Body of pancreas (tissue), 4 donors: Measurements from ENCODE around the gene BIRC6. TPM values are rescaled to one million over a fixed set of nuclear protein-coding genes. Genes with fewer than 3 reads are reported as not detected.

Experiments used
- ATAC-seq: fragments of 150-250 bp; one replicate; pipeline ENCODE4 v1.9.1; 2016
- DNase-seq, 4 donors: peaks; one replicate each; pipeline ENCODE4 v3.0.0-alpha.2; 2019
- H3K27ac ChIP-seq, 4 donors: fragments of 200-600 bp; sonication (generic); 1 replicate in 3 of 4; 2 replicates in 1 of 4; pipeline versions ENCODE4 v1.5.1 to v1.6.1; 2016 to 2019; ENCODE audit warnings: mild to moderate bottlenecking in 1 of 4, mixed read lengths in 1 of 4, moderate library complexity in 1 of 4
- H3K27me3 ChIP-seq, 2 donors: fragments of 200-600 bp; sonication (generic); one replicate each; pipeline ENCODE4 v1.6.0; 2016; ENCODE audit warnings: mild to moderate bottlenecking in 1 of 2
- H3K36me3 ChIP-seq, 2 donors: fragments of 200-600 bp; sonication (generic); replicated peaks in 1 of 2; 2 replicates each; pipeline ENCODE4 v1.5.1; 2016; ENCODE audit warnings: low read depth in 2 of 2; ENCODE audit not compliant: insufficient read depth in 1 of 2
- H3K4me1 ChIP-seq: fragments of 200-600 bp; sonication (generic); one replicate; pipeline ENCODE4 v1.6.0; 2016
- H3K4me3 ChIP-seq, 2 donors: fragments of 200-600 bp; sonication (generic); 1 replicate in 1 of 2; 2 replicates in 1 of 2; pipeline ENCODE4 v1.5.1; 2016 to 2019
- H3K9me3 ChIP-seq, 3 donors: fragments of 200-600 bp; sonication (generic); 1 replicate in 2 of 3; 2 replicates in 1 of 3; pipeline ENCODE4 v1.5.1; 2016
- CTCF ChIP-seq, 7 experiments: fragments of 450-650 bp in 4 of 7; fragments of 200-600 bp in 3 of 7; sonication (generic) in 3 of 7; IDR thresholded peaks; one replicate each; pipeline ENCODE4 v1.5.1; 2016 to 2019; ENCODE audit warnings: antibody characterized with exemption in 7 of 7
- POLR2A ChIP-seq, 3 donors: fragments of 450-650 bp; IDR thresholded peaks; one replicate each; pipeline ENCODE4 v1.6.1; 2016; ENCODE audit warnings: antibody characterized with exemption in 3 of 3, mild to moderate bottlenecking in 2 of 3
- WGBS, 2 donors: methylation state at CpG; one replicate each; pipeline ENCODE4 v1.1.5; 2017; 5-methylcytosine and 5-hydroxymethylcytosine counted together
- intact Hi-C: fragments of 100-400 bp; cut with DNase I; formaldehyde crosslinking; loops from one replicate; pipeline ENCODE4 v1.15.1; 2023
- total RNA-seq, 2 donors: library from RNA; depleted of rRNA; stranded (reverse); fragments of >200 nt; gene quantifications; one replicate each; pipeline ENCODE4 v1.1.0, GENCODE V29; 2016

The BIRC6 gene
- total RNA-seq, 2 donors from 2014 or later: 71.9 to 102 TPM

- Histone ChIP-seq H3K9me3 (no peaks in the 10 kb centered on the region), H3K4me3 (no peak overlapping the region), H3K27me3 (no peaks in the 10 kb centered on the region), H3K4me1 (peaks cover 27% of the 10 kb centered on the region), H3K36me3 (peaks cover 0 to 3% of the 10 kb centered on the region in 2 donors), H3K27ac (no peak overlapping the region)
- DNase-seq: no peak
- intact Hi-C loops: no loop called here
- TF ChIP-seq CTCF (IDR thresholded peaks at IDR 0.05) (no peak), POLR2A (IDR thresholded peaks at IDR 0.05) (no peak)
- 98 to 99% methylated on average over 5 of the region's 5 CpGs for WGBS, 2 donors
- ATAC-seq: no peak
These were observed 74.0 kb downstream of the BIRC6 start for GRCh38 chr2:32430804-32431203.

GRCh38 chr2:32436150-32436549 is 79.3 kb downstream of the BIRC6 start:
- H3K4me1 ChIP-seq: no peaks in the 10 kb centered on the region
- no peak for ATAC-seq
- intact Hi-C loops: no loop called here

GRCh38 chr2:32442020-32442467 is 85.2 kb downstream of the BIRC6 start:
- Histone ChIP-seq H3K4me3 (no peak overlapping the region), H3K9me3 (no peaks in the 10 kb centered on the region), H3K4me1 (no peaks in the 10 kb centered on the region), H3K27ac (no peak overlapping the region), H3K36me3 (peaks cover 8 to 31% of the 10 kb centered on the region in 2 donors), H3K27me3 (no peaks in the 10 kb centered on the region)
- no peak for ATAC-seq
- TF ChIP-seq CTCF (IDR thresholded peaks at IDR 0.05): no peak
- no peak for TF ChIP-seq POLR2A (IDR thresholded peaks at IDR 0.05)
- no peak for DNase-seq
- intact Hi-C loops: no loop called here
- 93 to 96% methylated on average over 7 of the region's 7 CpGs for WGBS, 2 donors

More at GRCh38 chr2:32436150-32436549, 79.3 kb downstream of the BIRC6 start:
- H3K4me3 ChIP-seq: no peak overlapping the region
- H3K27ac ChIP-seq: no peak overlapping the region
- DNase-seq: no peak
- no peak for TF ChIP-seq POLR2A (IDR thresholded peaks at IDR 0.05)
- TF ChIP-seq CTCF (IDR thresholded peaks at IDR 0.05): no peak
- 73 to 84% methylated on average over 6 of the region's 6 CpGs for WGBS, 2 donors
- H3K36me3 ChIP-seq: peaks cover 0 to 8% of the 10 kb centered on the region in 2 donors
- H3K27me3 ChIP-seq: no peaks in the 10 kb centered on the region
- H3K9me3 ChIP-seq: no peaks in the 10 kb centered on the region

GRCh38 chr2:32446369-32446768 is 89.5 kb downstream of the BIRC6 start:
- Histone ChIP-seq H3K36me3 (peaks cover 8 to 30% of the 10 kb centered on the region in 2 donors), H3K4me1 (no peaks in the 10 kb centered on the region), H3K27me3 (no peaks in the 10 kb centered on the region), H3K27ac (no peak overlapping the region), H3K9me3 (no peaks in the 10 kb centered on the region), H3K4me3 (no peak overlapping the region)
- ATAC-seq: no peak
- no peak for TF ChIP-seq POLR2A (IDR thresholded peaks at IDR 0.05)
- TF ChIP-seq CTCF (IDR thresholded peaks at IDR 0.05): no peak
- DNase-seq: no peak
- 94 to 95% methylated on average over 6 of the region's 6 CpGs for WGBS, 2 donors
- intact Hi-C loops: no loop called here

GRCh38 chr2:32450851-32451250 is 94.0 kb downstream of the BIRC6 start:
- no peak for DNase-seq
- TF ChIP-seq CTCF (IDR thresholded peaks at IDR 0.05) (no peak), POLR2A (IDR thresholded peaks at IDR 0.05) (no peak)
- intact Hi-C loops: no loop called here
- Histone ChIP-seq H3K9me3 (no peaks in the 10 kb centered on the region), H3K36me3 (peaks cover 0 to 9% of the 10 kb centered on the region in 2 donors), H3K27me3 (no peaks in the 10 kb centered on the region), H3K4me1 (no peaks in the 10 kb centered on the region), H3K4me3 (no peak overlapping the region), H3K27ac (no peak overlapping the region)
- no peak for ATAC-seq
